ENCODE measurements around the gene SLC47A1.
A peak's percentile ranks its signal among the peaks of the same experiment; 100 is the strongest.
"Not testable (repeated sequence)": the region's sequence is repeated elsewhere in the genome, so short reads cannot be mapped to it uniquely, and the experiment has no call there.

The SLC47A1 gene

GRCh38 chr17:19513897-19514488, 19.7 kb upstream of the SLC47A1 start (continued):
- no peak for TF ChIP-seq ZNF114 (tag by site-specific recombination; IDR thresholded peaks at IDR 0.05)
- TF ChIP-seq ZNF610 (tag by site-specific recombination; IDR thresholded peaks at IDR 0.05; ENCODE audit: borderline replicate concordance), result no peak
- no peak for TF ChIP-seq ZSCAN16 (tag by site-specific recombination; IDR thresholded peaks at IDR 0.05)
- TF ChIP-seq GLI2 (tag by site-specific recombination; IDR thresholded peaks at IDR 0.05; ENCODE audit: borderline replicate concordance, low read depth), result no peak
- no peak for TF ChIP-seq ZNF112 (tag by site-specific recombination; IDR thresholded peaks at IDR 0.05)
- no peak for TF ChIP-seq WT1 (tag by site-specific recombination; IDR thresholded peaks at IDR 0.05)
- TF ChIP-seq ZNF155 (tag by site-specific recombination; IDR thresholded peaks at IDR 0.05), result no peak
- 0 out of 2 replicates have a peak, but pooled peaks have one; percentile 23 for TF ChIP-seq PRDM10 (tag by site-specific recombination; IDR thresholded peaks at IDR 0.05)
- peak; percentile 79 for TF ChIP-seq ZNF366 (tag by site-specific recombination; conservative IDR thresholded peaks at IDR 0.05)
- TF ChIP-seq ZBTB17 (tag by site-specific recombination; IDR thresholded peaks at IDR 0.05), result no peak
- TF ChIP-seq, protein P1, sequence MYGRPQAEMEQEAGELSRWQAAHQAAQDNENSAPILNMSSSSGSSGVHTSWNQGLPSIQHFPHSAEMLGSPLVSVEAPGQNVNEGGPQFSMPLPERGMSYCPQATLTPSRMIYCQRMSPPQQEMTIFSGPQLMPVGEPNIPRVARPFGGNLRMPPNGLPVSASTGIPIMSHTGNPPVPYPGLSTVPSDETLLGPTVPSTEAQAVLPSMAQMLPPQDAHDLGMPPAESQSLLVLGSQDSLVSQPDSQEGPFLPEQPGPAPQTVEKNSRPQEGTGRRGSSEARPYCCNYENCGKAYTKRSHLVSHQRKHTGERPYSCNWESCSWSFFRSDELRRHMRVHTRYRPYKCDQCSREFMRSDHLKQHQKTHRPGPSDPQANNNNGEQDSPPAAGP (tag by site-specific recombination; IDR thresholded peaks at IDR 0.05), result peak; percentile 42; the same call in 1 of the 2 replicates
- TF ChIP-seq, protein P2, sequence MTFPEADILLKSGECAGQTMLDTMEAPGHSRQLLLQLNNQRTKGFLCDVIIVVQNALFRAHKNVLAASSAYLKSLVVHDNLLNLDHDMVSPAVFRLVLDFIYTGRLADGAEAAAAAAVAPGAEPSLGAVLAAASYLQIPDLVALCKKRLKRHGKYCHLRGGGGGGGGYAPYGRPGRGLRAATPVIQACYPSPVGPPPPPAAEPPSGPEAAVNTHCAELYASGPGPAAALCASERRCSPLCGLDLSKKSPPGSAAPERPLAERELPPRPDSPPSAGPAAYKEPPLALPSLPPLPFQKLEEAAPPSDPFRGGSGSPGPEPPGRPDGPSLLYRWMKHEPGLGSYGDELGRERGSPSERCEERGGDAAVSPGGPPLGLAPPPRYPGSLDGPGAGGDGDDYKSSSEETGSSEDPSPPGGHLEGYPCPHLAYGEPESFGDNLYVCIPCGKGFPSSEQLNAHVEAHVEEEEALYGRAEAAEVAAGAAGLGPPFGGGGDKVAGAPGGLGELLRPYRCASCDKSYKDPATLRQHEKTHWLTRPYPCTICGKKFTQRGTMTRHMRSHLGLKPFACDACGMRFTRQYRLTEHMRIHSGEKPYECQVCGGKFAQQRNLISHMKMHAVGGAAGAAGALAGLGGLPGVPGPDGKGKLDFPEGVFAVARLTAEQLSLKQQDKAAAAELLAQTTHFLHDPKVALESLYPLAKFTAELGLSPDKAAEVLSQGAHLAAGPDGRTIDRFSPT (tag by site-specific recombination; IDR thresholded peaks at IDR 0.05), result no peak
- TF ChIP-seq ZNF830 (tag by site-specific recombination; IDR thresholded peaks at IDR 0.05; ENCODE audit: low read depth), result no peak
- TF ChIP-seq YY2 (tag by site-specific recombination; IDR thresholded peaks at IDR 0.05), result no peak
- no peak for TF ChIP-seq ZNF311 (tag by site-specific recombination; IDR thresholded peaks at IDR 0.05; ENCODE audit: borderline replicate concordance)

GRCh38 chr17:19517699-19518098, 16.0 kb upstream of the SLC47A1 start:
- CTCF ChIA-PET, result interaction anchor here (0.6 to 5.3 kb wide), 10 partner anchors 12 to 248 kb away, joined by 3 to 73 read pairs (median 4); partner anchors contain the start of gene B9D1
- no peaks in the 10 kb centered on the region for H3K36me3 ChIP-seq (ENCODE audit: control insufficient read depth in 2 of 2, insufficient read depth in 1 of 2, low read length in 2 of 2)
- POLR2A ChIA-PET, result interaction anchor here (1.4 kb wide), 1 partner anchor 140 kb away, joined by 4 read pairs; no protein-coding TSS in a partner anchor
- H3K4me1 ChIP-seq (ENCODE audit: control insufficient read depth, insufficient read depth, low read length), result no peaks in the 10 kb centered on the region
- H3K4me3 ChIP-seq (ENCODE audit: low read depth, low read length), result no peak overlapping the region
- TF ChIP-seq ZNF792 (tag by site-specific recombination; IDR thresholded peaks at IDR 0.05), result no peak
- no peak for TF ChIP-seq ZSCAN30 (tag by site-specific recombination; IDR thresholded peaks at IDR 0.05)
- no peak for TF ChIP-seq ZNF24 (tag by site-specific recombination; IDR thresholded peaks at IDR 0.05)
- no peak for TF ChIP-seq ZNF211 (tag by site-specific recombination; IDR thresholded peaks at IDR 0.05; ENCODE audit: low read depth)
- no peak for TF ChIP-seq ZNF423 (tag by site-specific recombination; IDR thresholded peaks at IDR 0.05)
- TF ChIP-seq ZFP37 (tag by site-specific recombination; IDR thresholded peaks at IDR 0.05), result no peak
- no peak for TF ChIP-seq HOXC10 (CRISPR knock-in tag; IDR thresholded peaks at IDR 0.05)
- TF ChIP-seq ZNF175 (tag by site-specific recombination; IDR thresholded peaks at IDR 0.05), result no peak
- TF ChIP-seq BCL11A (tag by site-specific recombination; IDR thresholded peaks at IDR 0.05; ENCODE audit: low read depth), result no peak
- TF ChIP-seq ZNF404 (tag by site-specific recombination; IDR thresholded peaks at IDR 0.05), result no peak
- no peak for TF ChIP-seq ZNF433 (tag by site-specific recombination; IDR thresholded peaks at IDR 0.05; ENCODE audit: low read depth)
- no peak for TF ChIP-seq ZNF549 (tag by site-specific recombination; IDR thresholded peaks at IDR 0.05)
- H3K27ac ChIP-seq (ENCODE audit: extremely low read depth, low read depth, low read length), result no peak overlapping the region
- no peaks in the 10 kb centered on the region for H3K9me3 ChIP-seq (ENCODE audit: control insufficient read depth, insufficient read depth, low read depth, low read length)

DNA sequence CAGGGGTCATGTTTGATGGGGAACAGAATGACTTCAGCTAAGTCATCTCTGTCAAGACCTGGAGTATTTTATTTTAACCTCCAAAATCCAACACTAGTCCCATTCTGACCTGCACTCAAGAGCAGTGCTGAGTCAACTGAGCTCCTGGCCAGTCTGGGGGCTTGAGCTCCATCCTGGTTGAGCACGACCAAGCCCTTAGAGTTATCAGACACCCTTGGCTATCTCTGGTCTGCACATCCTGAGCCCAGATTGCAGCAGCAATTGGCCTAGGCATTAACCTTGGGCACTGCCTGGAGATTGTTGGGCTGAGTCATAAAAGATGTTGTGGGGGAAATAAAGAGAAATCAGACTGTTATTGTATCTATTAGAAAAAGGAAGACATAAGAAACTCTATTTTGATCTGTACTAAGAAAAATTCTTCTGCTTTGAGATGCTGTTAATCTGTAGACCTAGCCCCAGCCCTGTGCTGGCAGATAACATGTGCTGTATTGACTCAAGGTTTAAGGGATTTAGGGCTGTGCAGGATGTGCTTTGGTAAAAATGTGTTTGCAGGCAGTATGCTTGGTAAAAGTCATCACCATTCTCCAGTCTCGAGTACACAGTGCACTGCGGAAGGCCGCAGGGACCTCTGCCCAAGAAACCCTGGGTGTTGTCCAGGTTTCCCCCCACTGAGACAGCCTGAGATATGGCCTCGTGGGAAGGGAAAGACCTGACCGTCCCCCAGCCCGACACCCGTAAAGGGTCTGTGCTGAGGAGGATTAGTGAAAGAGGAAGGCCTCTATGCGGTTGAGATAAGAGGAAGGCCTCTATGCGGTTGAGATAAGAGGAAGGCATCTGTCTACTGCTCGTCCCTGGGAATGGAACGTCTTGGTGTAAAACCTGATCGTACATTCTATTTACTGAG, 14.0 kb upstream of the SLC47A1 start:
- H3K27ac ChIP-seq (ENCODE audit: extremely low read depth, low read depth, low read length); POLR2A ChIA-PET; H3K36me3 ChIP-seq (ENCODE audit: control insufficient read depth in 2 of 2, insufficient read depth in 1 of 2, low read length in 2 of 2); H3K9me3 ChIP-seq (ENCODE audit: control insufficient read depth, insufficient read depth, low read depth, low read length); H3K4me1 ChIP-seq (ENCODE audit: control insufficient read depth, insufficient read depth, low read length); H3K4me3 ChIP-seq (ENCODE audit: low read depth, low read length): not testable (repeated sequence)
- CTCF ChIA-PET, result interaction anchor here (1.0 to 5.3 kb wide), 2 partner anchors 229 to 246 kb away, joined by 3 to 73 read pairs; no protein-coding TSS in a partner anchor

All from HEK293 (cell line).